ENCODE measurements around the gene DCAF11.

DCAF11 gene

GRCh38 chr14:24072881-24073877, 41.4 kb upstream of the DCAF11 start:
- TF ChIP-seq GATA1 (IDR thresholded peaks at IDR 0.05; ENCODE audit: low read depth, low read length), result no peak
- no peak for TF ChIP-seq POLR2A (IDR thresholded peaks at IDR 0.05; ENCODE audit: low read length)
- DNase-seq, result no peak

GRCh38 chr14:24074625-24075484, 39.7 kb upstream of the DCAF11 start:
- no peak for TF ChIP-seq GATA1 (IDR thresholded peaks at IDR 0.05; ENCODE audit: low read depth, low read length)
- TF ChIP-seq POLR2A (IDR thresholded peaks at IDR 0.05; ENCODE audit: low read length), result no peak
- DNase-seq, result no peak

- no peak for DNase-seq
- no peak for TF ChIP-seq POLR2A (IDR thresholded peaks at IDR 0.05; ENCODE audit: low read length)
- no peak for TF ChIP-seq GATA1 (IDR thresholded peaks at IDR 0.05; ENCODE audit: low read depth, low read length)
These were observed 38.9 kb upstream of the DCAF11 start for GRCh38 chr14:24075485-24076301.

DNA sequence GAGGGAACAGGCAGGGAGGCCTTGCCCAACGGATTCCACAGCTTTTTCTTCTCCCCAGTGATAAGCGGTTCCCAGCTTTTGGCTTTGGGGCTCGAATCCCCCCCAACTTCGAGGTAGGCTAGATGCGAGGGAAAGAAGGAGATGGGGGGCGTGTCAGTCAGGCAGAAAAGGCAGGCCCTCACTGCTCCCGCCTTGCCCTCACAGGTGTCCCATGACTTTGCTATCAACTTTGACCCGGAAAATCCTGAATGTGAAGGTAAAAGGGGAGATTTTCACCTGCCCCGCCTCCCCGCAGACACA, 38.3 kb upstream of the DCAF11 start:
- TF ChIP-seq GATA1 (IDR thresholded peaks at IDR 0.05; ENCODE audit: low read depth, low read length) (no peak), POLR2A (IDR thresholded peaks at IDR 0.05; ENCODE audit: low read length) (no peak)
- DNase-seq, result no peak

- DNase-seq, result no peak
- TF ChIP-seq POLR2A (IDR thresholded peaks at IDR 0.05; ENCODE audit: low read length) (no peak), GATA1 (IDR thresholded peaks at IDR 0.05; ENCODE audit: low read depth, low read length) (no peak)
These were observed 37.5 kb upstream of the DCAF11 start for GRCh38 chr14:24077086-24077485.

DNA sequence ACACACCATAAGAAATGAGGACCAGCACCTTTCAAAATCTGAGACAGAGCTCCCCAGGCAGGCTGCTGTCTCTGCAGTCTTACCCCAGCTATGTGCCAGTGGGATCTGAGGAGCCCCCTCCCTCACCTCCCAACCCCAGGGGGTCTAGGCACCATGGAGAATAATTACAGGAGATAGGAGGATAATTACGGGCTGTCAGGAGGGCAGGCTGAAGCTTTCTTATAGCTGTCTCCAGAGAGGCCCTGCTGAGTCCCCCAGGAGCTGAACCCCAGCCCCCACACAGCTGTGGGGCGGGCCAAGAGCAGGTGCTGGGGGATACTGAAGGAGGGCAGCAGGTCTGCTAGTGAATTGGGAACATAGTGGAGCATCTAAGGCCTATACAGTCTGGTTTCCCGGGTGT, 36.4 kb upstream of the DCAF11 start:
- DNase-seq, result no peak
- TF ChIP-seq POLR2A (IDR thresholded peaks at IDR 0.05; ENCODE audit: low read length) (no peak), GATA1 (IDR thresholded peaks at IDR 0.05; ENCODE audit: low read depth, low read length) (no peak)

GRCh38 chr14:24079491-24080141, 35.0 kb upstream of the DCAF11 start:
- no peak for DNase-seq
- TF ChIP-seq POLR2A (IDR thresholded peaks at IDR 0.05; ENCODE audit: low read length) (no peak), GATA1 (IDR thresholded peaks at IDR 0.05; ENCODE audit: low read depth, low read length) (no peak)

- no peak for TF ChIP-seq POLR2A (IDR thresholded peaks at IDR 0.05; ENCODE audit: low read length)
- TF ChIP-seq GATA1 (IDR thresholded peaks at IDR 0.05; ENCODE audit: low read depth, low read length), result no peak
- DNase-seq, result no peak
These were observed 34.4 kb upstream of the DCAF11 start for GRCh38 chr14:24080142-24080530.

GRCh38 chr14:24080888-24081738, 33.5 kb upstream of the DCAF11 start:
- DNase-seq, result peak; percentile 61 to 70
- TF ChIP-seq GATA1 (IDR thresholded peaks at IDR 0.05; ENCODE audit: low read depth, low read length), result no peak
- no peak for TF ChIP-seq POLR2A (IDR thresholded peaks at IDR 0.05; ENCODE audit: low read length)

DNA sequence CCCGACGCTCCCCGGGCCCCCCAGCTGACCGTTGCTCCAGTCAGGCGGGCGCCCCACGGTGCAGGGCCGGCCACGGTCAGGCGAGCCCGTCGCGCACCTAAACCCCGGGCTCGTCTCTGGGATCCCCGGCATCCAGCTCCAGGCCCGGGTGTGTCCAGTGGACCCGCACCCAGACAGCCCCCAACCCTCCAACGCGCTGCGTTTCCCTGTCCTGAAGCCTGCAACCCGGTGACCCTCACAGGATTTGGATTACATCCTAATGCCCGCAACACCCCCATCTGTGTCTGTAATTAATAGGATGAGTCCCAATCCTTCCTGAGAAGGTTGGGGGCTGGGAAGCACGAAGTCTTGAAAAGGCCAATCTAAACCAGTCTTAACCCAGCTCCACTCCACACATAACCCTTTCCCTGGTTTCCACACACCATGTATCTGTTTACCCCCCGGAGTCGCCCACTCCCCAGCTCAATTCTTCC, 32.8 kb upstream of the DCAF11 start:
- DNase-seq, result no peak
- TF ChIP-seq POLR2A (IDR thresholded peaks at IDR 0.05; ENCODE audit: low read length), result no peak

- TF ChIP-seq GATA1 (IDR thresholded peaks at IDR 0.05; ENCODE audit: low read depth, low read length) (no peak), POLR2A (IDR thresholded peaks at IDR 0.05; ENCODE audit: low read length) (no peak)
- no peak for DNase-seq
These were observed 32.0 kb upstream of the DCAF11 start for GRCh38 chr14:24082411-24083080.

DNA sequence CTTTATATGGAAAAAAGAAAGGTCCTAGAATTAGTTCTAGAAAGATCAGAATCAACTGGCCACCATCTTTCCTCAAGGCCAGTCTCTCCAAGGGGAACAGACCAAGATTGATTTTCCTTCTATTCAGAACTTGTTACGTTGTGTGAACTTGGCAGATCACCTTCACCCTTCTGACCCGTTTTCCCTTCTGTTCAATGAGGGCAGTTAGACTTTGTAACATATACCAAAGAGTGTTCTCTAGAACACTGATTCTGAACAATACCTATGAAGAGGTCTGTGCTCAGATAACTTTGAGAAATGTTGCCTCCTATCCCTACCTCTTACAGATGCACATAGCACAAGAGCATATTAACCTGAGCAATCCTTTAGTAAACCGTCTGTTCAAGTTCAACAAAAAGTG, 31.1 kb upstream of the DCAF11 start:
- DNase-seq, result no peak
- no peak for TF ChIP-seq POLR2A (IDR thresholded peaks at IDR 0.05; ENCODE audit: low read length)
- TF ChIP-seq GATA1 (IDR thresholded peaks at IDR 0.05; ENCODE audit: low read depth, low read length), result no peak

Measured in erythroblast (primary cell).